Mammary epithelial cell (primary cell): ENCODE results near the gene PLBD1.

Experiments used
- EZH2 ChIP-seq: IDR thresholded peaks from 2 replicates; pipeline ENCODE4 v1.6.1; 2012; ENCODE audit warnings: low read length, inconsistent platforms, borderline replicate concordance
- TF ChIP-seq, protein P1 (sequence below), 2 donors: IDR thresholded peaks in 1 of 2; conservative IDR thresholded peaks in 1 of 2; 2 replicates each; pipeline ENCODE4 v1.5.1; 2011 to 2012; ENCODE audit warnings: inconsistent platforms in 2 of 2, low read length in 2 of 2, mild to moderate bottlenecking in 2 of 2, control low read depth in 1 of 2, low read depth in 1 of 2; ENCODE audit not compliant: insufficient read depth in 1 of 2; ENCODE audit errors: extremely low read depth in 1 of 2

DNA sequence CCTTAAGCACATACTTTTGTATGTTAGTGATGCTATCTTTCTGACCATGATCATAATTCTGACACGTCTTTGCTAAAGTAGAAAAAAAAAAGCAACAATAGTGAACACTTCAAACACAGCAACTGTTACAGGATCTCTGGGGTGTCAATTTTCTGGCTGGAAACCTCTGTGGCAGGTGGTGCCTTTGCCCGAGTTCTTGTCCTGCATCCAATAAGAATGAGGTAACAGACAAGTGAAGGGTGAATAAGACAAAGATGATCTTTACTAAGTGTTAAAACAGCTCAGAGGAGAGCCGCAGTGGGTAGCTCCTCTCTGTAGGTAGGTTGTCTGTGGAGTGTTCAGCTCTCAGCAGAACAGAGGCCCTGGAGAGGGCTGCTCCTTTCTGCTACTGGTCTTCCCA lies 20.9 kb upstream of the PLBD1 start:
- TF ChIP-seq, protein P1, sequence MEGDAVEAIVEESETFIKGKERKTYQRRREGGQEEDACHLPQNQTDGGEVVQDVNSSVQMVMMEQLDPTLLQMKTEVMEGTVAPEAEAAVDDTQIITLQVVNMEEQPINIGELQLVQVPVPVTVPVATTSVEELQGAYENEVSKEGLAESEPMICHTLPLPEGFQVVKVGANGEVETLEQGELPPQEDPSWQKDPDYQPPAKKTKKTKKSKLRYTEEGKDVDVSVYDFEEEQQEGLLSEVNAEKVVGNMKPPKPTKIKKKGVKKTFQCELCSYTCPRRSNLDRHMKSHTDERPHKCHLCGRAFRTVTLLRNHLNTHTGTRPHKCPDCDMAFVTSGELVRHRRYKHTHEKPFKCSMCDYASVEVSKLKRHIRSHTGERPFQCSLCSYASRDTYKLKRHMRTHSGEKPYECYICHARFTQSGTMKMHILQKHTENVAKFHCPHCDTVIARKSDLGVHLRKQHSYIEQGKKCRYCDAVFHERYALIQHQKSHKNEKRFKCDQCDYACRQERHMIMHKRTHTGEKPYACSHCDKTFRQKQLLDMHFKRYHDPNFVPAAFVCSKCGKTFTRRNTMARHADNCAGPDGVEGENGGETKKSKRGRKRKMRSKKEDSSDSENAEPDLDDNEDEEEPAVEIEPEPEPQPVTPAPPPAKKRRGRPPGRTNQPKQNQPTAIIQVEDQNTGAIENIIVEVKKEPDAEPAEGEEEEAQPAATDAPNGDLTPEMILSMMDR (conservative IDR thresholded peaks at IDR 0.05 in 1 of 2, IDR thresholded peaks at IDR 0.05 in 1 of 2; ENCODE audit: extremely low read depth in 1 of 2, insufficient read depth in 1 of 2, low read depth in 1 of 2, low read length in 2 of 2): no peak
- TF ChIP-seq EZH2: no peak
